Measurements from ENCODE around the gene MAPRE3.
"Not testable (repeated sequence)": the region's sequence is repeated elsewhere in the genome, so short reads cannot be mapped to it uniquely, and the experiment has no call there.

Gene MAPRE3

DNA sequence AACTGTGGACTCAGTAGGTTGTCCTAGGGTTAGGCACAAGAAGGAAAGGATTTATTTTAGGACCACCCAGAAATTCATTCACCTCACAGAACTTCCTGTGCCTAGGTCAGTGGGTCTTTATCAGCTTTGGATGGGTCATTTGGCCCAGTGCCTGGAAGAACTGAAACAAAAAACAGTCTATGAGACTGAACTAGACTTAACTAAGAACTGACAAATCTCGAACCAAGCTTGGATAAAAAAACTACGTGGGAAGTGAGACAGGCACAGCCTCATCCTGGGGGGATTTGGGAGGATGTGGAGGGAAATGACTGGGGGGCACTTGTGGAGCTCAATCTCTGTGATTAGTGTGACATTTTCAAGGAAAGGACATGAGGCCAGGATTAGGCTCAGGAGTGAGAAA lies 103.3 kb downstream of the MAPRE3 start:
- CTCF ChIA-PET: interaction anchor here (0.6 kb wide), 2 partner anchors 11 to 160 kb away, joined by 3 read pairs; no protein-coding TSS in a partner anchor
- POLR2A ChIA-PET (ENCODE audit: low non-redundant PET): no interaction called here

DNA sequence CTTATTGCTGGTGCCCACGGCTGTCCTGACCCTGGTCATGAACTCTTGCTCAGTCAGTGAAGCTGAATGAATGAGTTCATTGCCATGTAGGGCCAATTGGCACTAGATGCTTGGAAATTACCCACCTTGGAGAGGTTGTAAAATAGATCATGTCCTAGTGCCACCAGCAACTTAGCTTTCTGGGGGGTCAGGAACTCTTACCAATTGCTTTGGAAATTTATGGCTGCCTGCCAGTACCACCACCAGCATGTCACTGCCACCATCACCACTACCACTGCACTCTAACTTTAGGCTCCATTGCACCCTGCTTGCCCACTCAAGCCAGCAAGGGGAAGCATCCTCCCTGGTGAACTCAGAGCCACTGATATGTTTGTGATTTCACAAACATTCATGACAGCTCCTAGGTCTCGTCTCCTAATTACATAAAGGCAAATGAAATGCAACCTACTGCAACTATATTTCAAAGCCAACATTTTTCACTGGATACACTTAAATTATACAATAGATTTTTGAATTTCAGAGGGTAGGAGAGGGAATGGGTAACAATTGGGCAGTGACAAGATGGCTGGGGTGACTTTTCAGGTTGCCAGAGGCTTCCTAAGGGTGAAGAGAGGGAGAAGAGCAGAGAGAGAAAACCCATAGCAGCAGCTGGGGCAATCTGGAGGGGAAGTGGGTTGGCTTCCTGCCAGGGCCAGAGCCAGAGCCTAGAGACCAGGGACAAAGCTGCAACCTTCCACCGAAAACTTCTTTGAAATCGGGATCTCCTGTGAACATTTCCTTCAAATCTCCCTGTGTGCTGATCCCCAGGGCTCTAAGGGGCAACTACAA lies 104.5 kb downstream of the MAPRE3 start:
- ChIA-PET POLR2A (ENCODE audit: low non-redundant PET) (no interaction called here), CTCF (interaction anchor here (0.5 kb wide), 1 partner anchor 8 kb away, joined by 5 read pairs; no protein-coding TSS in a partner anchor)
- no peak for DNase-seq (ENCODE audit: low spot score)
- H3K27ac ChIP-seq: no peak overlapping the region
- TF ChIP-seq, protein P1, sequence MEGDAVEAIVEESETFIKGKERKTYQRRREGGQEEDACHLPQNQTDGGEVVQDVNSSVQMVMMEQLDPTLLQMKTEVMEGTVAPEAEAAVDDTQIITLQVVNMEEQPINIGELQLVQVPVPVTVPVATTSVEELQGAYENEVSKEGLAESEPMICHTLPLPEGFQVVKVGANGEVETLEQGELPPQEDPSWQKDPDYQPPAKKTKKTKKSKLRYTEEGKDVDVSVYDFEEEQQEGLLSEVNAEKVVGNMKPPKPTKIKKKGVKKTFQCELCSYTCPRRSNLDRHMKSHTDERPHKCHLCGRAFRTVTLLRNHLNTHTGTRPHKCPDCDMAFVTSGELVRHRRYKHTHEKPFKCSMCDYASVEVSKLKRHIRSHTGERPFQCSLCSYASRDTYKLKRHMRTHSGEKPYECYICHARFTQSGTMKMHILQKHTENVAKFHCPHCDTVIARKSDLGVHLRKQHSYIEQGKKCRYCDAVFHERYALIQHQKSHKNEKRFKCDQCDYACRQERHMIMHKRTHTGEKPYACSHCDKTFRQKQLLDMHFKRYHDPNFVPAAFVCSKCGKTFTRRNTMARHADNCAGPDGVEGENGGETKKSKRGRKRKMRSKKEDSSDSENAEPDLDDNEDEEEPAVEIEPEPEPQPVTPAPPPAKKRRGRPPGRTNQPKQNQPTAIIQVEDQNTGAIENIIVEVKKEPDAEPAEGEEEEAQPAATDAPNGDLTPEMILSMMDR (conservative IDR thresholded peaks at IDR 0.05; ENCODE audit: low read depth): no peak

More for the DNA sequence above, 103.3 kb downstream of the MAPRE3 start:
- H3K27ac ChIP-seq: no peak overlapping the region
- TF ChIP-seq, protein P1 (conservative IDR thresholded peaks at IDR 0.05; ENCODE audit: low read depth): no peak
- no peak for DNase-seq (ENCODE audit: low spot score)

DNA sequence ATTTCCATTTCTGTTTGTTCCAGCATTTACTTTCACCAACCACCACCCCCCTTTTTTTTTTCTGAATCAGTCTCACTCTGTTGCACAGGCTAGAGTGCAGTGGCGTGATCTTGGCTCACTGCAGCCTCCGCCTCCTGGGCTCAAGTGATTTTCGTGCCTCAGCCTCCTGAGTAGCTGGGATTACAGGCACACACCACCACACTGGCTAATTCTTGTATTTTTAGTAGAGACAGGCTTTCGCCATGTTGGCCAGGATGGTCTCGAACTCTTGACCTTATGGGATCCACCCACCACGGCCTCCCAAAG lies 105.1 kb downstream of the MAPRE3 start:
- H3K27ac ChIP-seq; CTCF ChIA-PET; DNase-seq (ENCODE audit: low spot score); POLR2A ChIA-PET (ENCODE audit: low non-redundant PET): not testable (repeated sequence)

DNA sequence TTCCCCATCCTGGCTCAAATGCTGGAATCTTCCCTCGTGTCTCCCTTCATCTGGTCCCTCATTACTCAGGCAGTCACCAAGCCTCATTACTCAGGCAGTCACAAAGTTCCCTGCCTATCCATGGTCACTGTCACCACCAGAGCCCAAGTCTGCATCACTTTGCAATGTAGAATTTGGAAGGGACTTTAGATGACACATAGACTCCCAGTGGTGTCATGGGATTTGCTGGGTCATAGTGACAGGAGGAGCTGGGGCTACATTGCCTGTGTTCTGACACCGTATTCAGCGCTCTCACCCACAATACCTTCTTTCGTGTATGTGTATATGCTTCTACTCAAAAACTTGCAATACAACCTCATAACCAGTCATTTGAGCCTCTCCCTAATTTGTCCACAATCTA lies 105.9 kb downstream of the MAPRE3 start:
- POLR2A ChIA-PET (ENCODE audit: low non-redundant PET): interaction anchor here (0.8 kb wide), 1 partner anchor 10 kb away, joined by 3 read pairs; the partner anchor contains the start of gene KHK
- no peak overlapping the region for H3K27ac ChIP-seq
- no peak for DNase-seq (ENCODE audit: low spot score)
- TF ChIP-seq, protein P1 (conservative IDR thresholded peaks at IDR 0.05; ENCODE audit: low read depth): no peak
- CTCF ChIA-PET: no interaction called here

Measured in RWPE1 (cell line).